HepG2 (cell line): ENCODE measurements around the gene EVA1A. TPM values are rescaled to one million over a fixed set of nuclear protein-coding genes. Genes with fewer than 3 reads are reported as not detected.
A peak's percentile ranks its signal among the peaks of the same experiment; 100 is the strongest.

Source experiments
- CHCHD3 ChIP-seq: sonication (generic); formaldehyde crosslinking; IDR thresholded peaks from 2 replicates; pipeline ENCODE4 v1.8.0; 2022; ENCODE audit warnings: mild to moderate bottlenecking, missing genetic modification reagents, moderate library complexity
- GMEB1 ChIP-seq: sonication (generic); formaldehyde crosslinking; IDR thresholded peaks from 2 replicates; pipeline ENCODE4 v1.5.1; 2020; ENCODE audit warnings: missing genetic modification reagents, mild to moderate bottlenecking, borderline replicate concordance
- GTF2F1 ChIP-seq: fragments of 150-350 bp; IDR thresholded peaks from 2 replicates; pipeline ENCODE4 v1.6.1; 2014; ENCODE audit warnings: low read length
- HDAC6 ChIP-seq: fragments of 200-600 bp; sonication (generic); IDR thresholded peaks from 2 replicates; pipeline ENCODE4 v1.7.0; 2017; ENCODE audit warnings: mild to moderate bottlenecking, antibody characterized with exemption, low read length, low read depth
- MAFF ChIP-seq: IDR thresholded peaks from 2 replicates; pipeline ENCODE4 v1.6.1; 2011; ENCODE audit warnings: low read depth, low read length, improper control_type of control experiment
- MAFG ChIP-seq: sonication (generic); formaldehyde crosslinking; IDR thresholded peaks from 2 replicates; pipeline ENCODE4 v1.5.1; 2020; ENCODE audit warnings: mild to moderate bottlenecking, missing genetic modification reagents
- PHF21A ChIP-seq: sonication (generic); formaldehyde crosslinking; IDR thresholded peaks from 2 replicates; pipeline ENCODE4 v1.5.0; 2020; ENCODE audit warnings: mild to moderate bottlenecking, missing genetic modification reagents
- TARDBP ChIP-seq: sonication (generic); formaldehyde crosslinking; IDR thresholded peaks from 2 replicates; pipeline ENCODE4 v1.8.0; 2022; ENCODE audit warnings: mild to moderate bottlenecking, missing genetic modification reagents
- TFDP2 ChIP-seq: sonication (generic); formaldehyde crosslinking; IDR thresholded peaks from 2 replicates; pipeline ENCODE4 v1.4.0; 2020; ENCODE audit warnings: missing genetic modification reagents
- TFE3 ChIP-seq: IDR thresholded peaks from 2 replicates; pipeline ENCODE4 v1.6.1; 2016
- ZBTB7B ChIP-seq: sonication (generic); formaldehyde crosslinking; IDR thresholded peaks from 2 replicates; pipeline ENCODE4 v1.4.0; 2020; ENCODE audit warnings: missing genetic modification reagents
- ZNF484 ChIP-seq: sonication (generic); formaldehyde crosslinking; IDR thresholded peaks from 2 replicates; pipeline ENCODE4 v1.5.1; 2020; ENCODE audit warnings: mild to moderate bottlenecking, low read depth, missing genetic modification reagents, borderline replicate concordance
- ZNF652 ChIP-seq: IDR thresholded peaks from 2 replicates; pipeline ENCODE4 v1.6.1; 2016; ENCODE audit warnings: low read depth, borderline replicate concordance
- ZNF660 ChIP-seq: sonication (generic); formaldehyde crosslinking; IDR thresholded peaks from 2 replicates; pipeline ENCODE4 v1.5.1; 2020; ENCODE audit warnings: mild to moderate bottlenecking, low read depth, missing genetic modification reagents, borderline replicate concordance
- ZNF770 ChIP-seq: sonication (generic); formaldehyde crosslinking; IDR thresholded peaks from 2 replicates; pipeline ENCODE4 v1.5.0; 2020; ENCODE audit warnings: mild to moderate bottlenecking, missing genetic modification reagents
- ZNF788 ChIP-seq: sonication (generic); formaldehyde crosslinking; IDR thresholded peaks from 2 replicates; pipeline ENCODE4 v1.5.0; 2020; ENCODE audit warnings: mild to moderate bottlenecking, missing genetic modification reagents, borderline replicate concordance
- ZNF879 ChIP-seq: sonication (generic); formaldehyde crosslinking; IDR thresholded peaks from 2 replicates; pipeline ENCODE4 v1.8.1; 2023; ENCODE audit warnings: missing genetic modification reagents
- ZXDC ChIP-seq: sonication (generic); formaldehyde crosslinking; IDR thresholded peaks from 2 replicates; pipeline ENCODE4 v1.5.0; 2020; ENCODE audit warnings: mild to moderate bottlenecking, missing genetic modification reagents
- polyA plus RNA-seq, 8 experiments: library from polyadenylated mRNA; depleted of rRNA in 3 of 8; stranded (reverse) in 7 of 8; unstranded in 1 of 8; fragments of >200 nt; fragmentation: Illumina TruSeq in 4 of 8; extraction: Trizol in 4 of 8; gene quantifications; 2 replicates each; pipeline versions ENCODE4 v1.2.1 to v1.2.3, GENCODE V29; 2011 to 2016; ENCODE audit warnings: low read depth in 4 of 8, missing spikeins in 1 of 8, mixed read lengths in 1 of 8; ENCODE audit not compliant: insufficient read depth in 1 of 8
- total RNA-seq, 5 experiments: library from RNA; depleted of rRNA; stranded (reverse); fragments of >200 nt; fragmentation: Illumina TruSeq; extraction: Trizol; gene quantifications; 2 replicates each; pipeline ENCODE4 v1.2.3, GENCODE V29; 2016; ENCODE audit warnings: low read depth in 1 of 5

The EVA1A gene
- total and polyA plus RNA-seq, 2 of the 13 experiments (the other 11 are each of a cell fraction or from before 2014, with no cell fraction given) = 57.5 to 57.8 TPM

- TF ChIP-seq ZNF770 = no peak
- peak; percentile 20; the same call in 1 of the 2 replicates for TF ChIP-seq PHF21A (CRISPR knock-in tag)
- TF ChIP-seq ZNF484 (CRISPR knock-in tag) = no peak
- peak; percentile 68; the same call in 1 of the 2 replicates for TF ChIP-seq GMEB1 (CRISPR knock-in tag)
- TF ChIP-seq ZNF652 (CRISPR knock-in tag) = no peak
- peak; percentile 87 for TF ChIP-seq ZBTB7B
- no peak for TF ChIP-seq CHCHD3 (CRISPR knock-in tag)
- no peak for TF ChIP-seq ZNF660
- TF ChIP-seq HDAC6 = no peak
- peak; percentile 40; the same call in 1 of the 2 replicates for TF ChIP-seq TARDBP (CRISPR knock-in tag)
- no peak for TF ChIP-seq MAFF
- TF ChIP-seq TFDP2 (CRISPR knock-in tag) = no peak
- no peak for TF ChIP-seq MAFG
- TF ChIP-seq ZNF879 (CRISPR knock-in tag) = no peak
- TF ChIP-seq ZNF788 (CRISPR knock-in tag) = peak; percentile 90
- TF ChIP-seq ZXDC = no peak
- 0 out of 2 replicates have a peak, but pooled peaks have one; percentile 18 for TF ChIP-seq GTF2F1
- no peak for TF ChIP-seq TFE3 (CRISPR knock-in tag)
Observed at GRCh38 chr2:75608684-75609333, 48.1 kb upstream of the EVA1A start (continued).
